C4-2B (cell line): ENCODE results near the gene SLC25A47.
"Not testable (repeated sequence)": the region's sequence is repeated elsewhere in the genome, so short reads cannot be mapped to it uniquely, and the experiment has no call there.

ENCODE experiments used
- H3K27ac ChIP-seq: fragments of 450-650 bp; 2 replicates; pipeline ENCODE4 v1.5.1; 2017
- ZFX ChIP-seq: fragments of 450-650 bp; IDR thresholded peaks from 2 replicates; pipeline ENCODE4 v1.6.1; 2017
- TF ChIP-seq, protein P1 (sequence below): fragments of 450-650 bp; conservative IDR thresholded peaks from 2 replicates; pipeline ENCODE4 v1.5.1; 2017; ENCODE audit warnings: mild to moderate bottlenecking

SLC25A47 gene

DNA sequence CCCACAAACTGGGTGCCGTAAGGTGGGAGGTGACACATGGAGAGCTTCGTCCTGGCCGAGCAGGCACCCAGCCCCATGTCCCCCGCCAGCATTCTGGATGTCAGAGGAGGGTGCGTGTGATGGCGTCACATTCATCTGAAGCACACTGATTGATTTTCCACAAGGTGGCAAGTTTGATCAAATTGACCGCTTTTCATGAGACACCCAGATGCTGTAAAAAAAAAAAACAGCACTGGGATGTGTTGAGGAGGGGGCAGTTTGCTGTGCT, 41.1 kb upstream of the SLC25A47 start:
- no peak overlapping the region for H3K27ac ChIP-seq
- TF ChIP-seq, protein P1, sequence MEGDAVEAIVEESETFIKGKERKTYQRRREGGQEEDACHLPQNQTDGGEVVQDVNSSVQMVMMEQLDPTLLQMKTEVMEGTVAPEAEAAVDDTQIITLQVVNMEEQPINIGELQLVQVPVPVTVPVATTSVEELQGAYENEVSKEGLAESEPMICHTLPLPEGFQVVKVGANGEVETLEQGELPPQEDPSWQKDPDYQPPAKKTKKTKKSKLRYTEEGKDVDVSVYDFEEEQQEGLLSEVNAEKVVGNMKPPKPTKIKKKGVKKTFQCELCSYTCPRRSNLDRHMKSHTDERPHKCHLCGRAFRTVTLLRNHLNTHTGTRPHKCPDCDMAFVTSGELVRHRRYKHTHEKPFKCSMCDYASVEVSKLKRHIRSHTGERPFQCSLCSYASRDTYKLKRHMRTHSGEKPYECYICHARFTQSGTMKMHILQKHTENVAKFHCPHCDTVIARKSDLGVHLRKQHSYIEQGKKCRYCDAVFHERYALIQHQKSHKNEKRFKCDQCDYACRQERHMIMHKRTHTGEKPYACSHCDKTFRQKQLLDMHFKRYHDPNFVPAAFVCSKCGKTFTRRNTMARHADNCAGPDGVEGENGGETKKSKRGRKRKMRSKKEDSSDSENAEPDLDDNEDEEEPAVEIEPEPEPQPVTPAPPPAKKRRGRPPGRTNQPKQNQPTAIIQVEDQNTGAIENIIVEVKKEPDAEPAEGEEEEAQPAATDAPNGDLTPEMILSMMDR = no peak
- no peak for TF ChIP-seq ZFX

DNA sequence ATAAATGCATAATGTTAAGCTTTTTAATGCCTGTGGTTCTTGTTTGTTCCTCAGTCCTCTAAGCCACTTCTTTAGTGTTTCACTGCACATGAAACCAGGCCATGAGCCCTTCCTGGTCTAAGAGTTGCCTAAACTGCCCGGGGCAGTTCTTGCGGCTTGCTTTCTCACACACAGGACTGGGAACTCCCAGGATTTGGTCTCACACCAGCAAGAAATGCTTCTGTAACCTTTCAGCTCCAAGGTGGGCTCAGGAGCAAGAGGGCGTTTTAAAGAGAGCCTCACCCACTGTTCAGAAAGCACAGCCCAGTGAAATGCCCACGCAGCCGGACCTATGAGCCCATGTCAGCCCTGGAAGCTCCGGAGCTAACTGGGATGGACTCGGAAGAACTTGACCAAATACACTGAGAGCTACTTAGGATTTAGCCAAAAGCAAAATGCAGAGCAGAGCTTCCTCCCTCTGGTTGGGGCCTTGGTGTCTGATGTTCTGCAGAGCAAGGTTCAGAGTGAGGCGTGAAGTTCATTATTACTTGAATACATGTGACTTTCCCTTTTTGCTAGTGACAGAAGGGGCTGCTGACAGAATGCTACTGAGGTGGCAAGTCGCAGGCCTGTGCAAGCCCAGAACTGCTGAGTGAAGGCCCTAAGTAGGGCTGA, 40.2 kb upstream of the SLC25A47 start:
- H3K27ac ChIP-seq = no peak overlapping the region
- no peak for TF ChIP-seq ZFX
- TF ChIP-seq, protein P1 = no peak

DNA sequence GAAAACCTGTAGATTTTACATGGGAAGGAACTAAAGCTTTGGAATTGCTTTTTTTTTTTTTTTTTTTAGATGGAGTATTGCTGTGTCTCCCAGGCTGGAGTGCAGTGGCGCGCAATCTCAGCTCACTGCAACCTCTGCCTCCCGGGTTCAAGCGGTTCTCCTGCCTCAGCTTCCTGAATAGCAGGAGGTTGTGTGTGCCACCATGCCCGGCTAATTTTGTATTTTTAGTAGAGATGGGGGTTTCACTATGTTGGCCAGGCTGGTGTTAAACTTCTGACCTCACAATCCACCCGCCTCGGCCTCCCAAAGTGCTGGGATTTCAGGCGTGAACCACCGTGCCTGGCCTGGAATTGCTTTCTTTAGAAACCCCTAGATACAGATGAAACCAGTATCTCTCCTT, 39.7 kb upstream of the SLC25A47 start:
- H3K27ac ChIP-seq = not testable (repeated sequence)

DNA sequence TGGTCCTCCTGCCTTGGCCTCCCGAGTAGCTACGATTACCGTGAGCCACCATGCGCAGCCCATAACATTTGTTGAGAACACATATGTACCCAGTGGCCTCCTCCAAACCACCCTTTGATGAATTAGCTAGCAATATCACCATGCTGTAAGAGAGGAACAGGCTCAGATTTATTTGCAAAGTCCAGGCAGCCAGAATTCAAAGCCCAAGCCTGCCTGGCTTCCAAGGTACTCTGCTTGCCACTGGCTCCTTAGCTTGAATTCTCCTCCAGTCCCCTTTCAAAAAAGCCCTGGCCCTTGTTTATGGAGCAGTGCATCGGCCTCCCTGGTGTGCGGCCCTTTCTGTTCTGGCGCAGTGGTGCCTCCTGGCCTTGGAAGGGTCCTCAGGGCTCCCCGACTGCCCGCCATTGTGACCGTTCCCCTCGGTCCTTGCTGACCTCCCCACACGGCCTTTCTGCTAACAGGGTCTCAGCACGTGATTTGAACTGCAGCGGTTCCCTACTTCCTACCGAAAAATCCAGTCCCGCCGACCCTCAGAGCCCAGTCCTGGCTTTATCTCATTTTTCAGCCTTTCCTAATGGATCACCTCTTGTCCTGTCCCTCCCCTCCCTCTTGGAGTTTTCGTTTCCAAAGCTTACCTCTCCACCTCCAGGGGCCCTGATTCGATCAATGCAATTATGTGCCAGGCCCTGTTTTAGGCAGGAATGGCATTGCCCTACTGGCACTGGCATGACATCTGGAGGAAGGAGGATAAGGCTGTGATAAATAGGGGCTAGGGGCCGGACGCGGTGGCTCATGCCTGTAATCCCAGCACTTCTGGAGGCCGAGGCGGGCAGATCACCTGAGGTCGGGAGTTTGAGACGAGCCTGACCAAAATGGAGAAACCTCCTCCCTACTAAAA, 38.9 kb upstream of the SLC25A47 start:
- H3K27ac ChIP-seq = peak overlapping the region; percentile 88
- TF ChIP-seq, protein P1 = no peak
- no peak for TF ChIP-seq ZFX

DNA sequence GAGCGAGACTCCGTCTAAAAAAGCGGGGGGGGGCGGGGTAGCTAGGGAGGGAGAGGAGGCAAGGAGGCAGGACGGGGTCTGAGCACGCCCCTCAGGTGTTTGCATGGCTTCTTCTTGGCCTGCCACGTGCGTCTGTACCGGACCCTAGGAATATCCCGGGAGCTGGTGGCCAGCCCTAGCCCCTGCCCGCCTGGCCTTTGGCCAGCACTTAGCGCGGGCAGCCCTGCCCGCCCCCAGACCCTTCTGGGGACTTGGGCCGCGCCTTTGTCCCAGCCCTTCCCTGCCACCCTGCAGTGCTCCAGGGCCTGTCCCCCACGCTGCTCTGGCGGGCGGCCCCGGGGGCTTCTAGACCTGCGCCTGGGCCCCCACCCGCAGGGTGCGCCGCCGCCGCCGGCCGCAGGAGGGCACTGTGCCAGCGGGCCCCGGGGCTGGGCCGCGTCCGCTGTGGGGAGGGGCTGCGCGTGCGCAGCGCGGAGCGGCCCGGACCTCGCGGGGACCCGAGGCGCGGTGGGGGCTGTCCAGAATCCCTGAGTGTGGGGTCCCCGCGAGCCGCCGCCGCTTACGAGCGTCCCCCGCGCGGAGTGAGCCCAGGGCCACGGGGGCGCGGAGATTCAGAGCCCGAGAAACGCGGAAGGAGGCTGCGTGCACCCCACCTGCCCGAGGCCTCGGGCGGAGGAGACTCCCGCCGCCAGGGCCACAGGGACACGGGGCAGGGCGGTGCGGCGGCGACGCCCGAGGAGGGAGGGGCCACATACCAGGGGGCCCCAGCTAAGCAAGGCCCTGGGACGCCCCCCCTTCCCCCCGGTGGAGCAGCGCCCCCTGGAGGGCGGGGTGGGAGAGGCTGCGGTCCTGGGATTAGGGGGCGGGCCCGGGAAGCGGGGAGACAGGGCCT, 37.9 kb upstream of the SLC25A47 start:
- TF ChIP-seq, protein P1 = peak; percentile 95
- TF ChIP-seq ZFX = peak; percentile 89; the same call in 1 of the 2 replicates
- peak overlapping the region; percentile 88 for H3K27ac ChIP-seq

DNA sequence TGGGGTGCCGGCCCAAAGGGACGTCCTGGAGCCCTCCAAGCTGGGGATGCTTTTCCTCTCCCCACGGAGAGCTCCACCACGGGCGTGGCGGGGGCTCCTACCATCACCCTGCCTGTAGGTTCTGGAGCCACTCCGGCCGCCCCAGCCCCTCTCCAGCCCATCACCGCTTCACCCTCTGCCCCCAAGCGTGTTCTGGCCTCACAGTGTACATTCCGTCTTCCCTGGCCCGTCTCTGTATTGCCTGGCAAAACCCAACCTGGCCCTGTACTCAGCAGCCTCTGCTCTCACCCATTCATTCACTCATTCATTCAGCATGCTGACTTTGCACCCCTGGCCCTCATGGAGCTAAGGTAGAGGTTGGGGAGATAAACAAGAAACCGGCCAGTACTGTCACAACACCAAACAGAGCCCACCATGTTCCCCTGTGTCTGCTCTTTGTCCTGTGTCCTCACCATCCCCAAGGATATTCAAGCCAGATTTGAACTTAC, 37.2 kb upstream of the SLC25A47 start:
- TF ChIP-seq, protein P1 = no peak
- no peak for TF ChIP-seq ZFX
- H3K27ac ChIP-seq = peak overlapping the region; percentile 88

DNA sequence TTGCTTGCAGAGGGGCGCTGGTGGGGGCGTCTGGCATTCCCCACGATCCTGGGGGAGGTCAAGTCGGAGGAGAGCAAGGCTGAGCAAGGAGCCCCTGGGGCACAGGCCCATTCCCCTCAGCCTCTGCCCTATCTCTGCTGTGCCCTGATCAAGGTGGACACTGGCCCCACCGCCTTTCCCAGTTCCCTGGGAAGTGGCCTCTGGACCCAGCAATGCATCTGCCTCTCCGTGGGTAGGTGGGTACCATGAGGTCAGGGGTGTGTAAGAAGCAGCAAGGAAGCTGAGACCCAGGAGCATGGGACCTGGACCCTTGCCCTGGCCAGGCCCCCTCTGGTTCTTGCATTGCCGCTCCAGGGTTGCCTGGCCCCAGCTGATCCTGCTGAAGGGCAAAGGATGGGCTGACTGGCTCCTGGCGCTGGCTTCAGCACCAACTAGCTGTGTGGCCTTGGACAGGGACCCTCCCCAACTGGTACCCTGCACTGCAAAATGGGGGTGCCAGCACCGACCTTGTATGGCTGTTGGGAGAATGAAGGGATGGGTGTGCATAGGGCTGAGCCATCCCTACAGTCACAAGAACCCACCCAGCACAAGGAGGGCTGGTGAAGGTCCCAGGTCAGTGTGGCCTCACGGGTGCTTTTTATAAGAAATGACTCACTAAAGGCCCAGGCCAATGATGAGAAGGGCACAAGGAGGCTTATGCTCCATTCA, 36.5 kb upstream of the SLC25A47 start:
- no peak for TF ChIP-seq ZFX
- TF ChIP-seq, protein P1 = no peak
- H3K27ac ChIP-seq = no peak overlapping the region
